Activated CD4-positive, alpha-beta T cell treated with anti-CD3 and anti-CD28 coated beads for 48 hours (primary cell): Measurements from ENCODE around the gene TCF25.
A peak's percentile ranks its signal among the peaks of the same experiment; 100 is the strongest.

ENCODE experiments used
- DNase-seq: peaks from one replicate; pipeline ENCODE4 v3.0.0-alpha.2; 2020

Gene TCF25

GRCh38 chr16:89881368-89881730 lies 8.0 kb downstream of the TCF25 start:
- no peak for DNase-seq

GRCh38 chr16:89883346-89884040 lies 10.1 kb downstream of the TCF25 start:
- no peak for DNase-seq

- no peak for DNase-seq
Measured at GRCh38 chr16:89884041-89884421, 10.6 kb downstream of the TCF25 start.

- no peak for DNase-seq
Measured at GRCh38 chr16:89887243-89887642, 13.9 kb downstream of the TCF25 start.

GRCh38 chr16:89890200-89890599 lies 16.8 kb downstream of the TCF25 start:
- peak; percentile 68 for DNase-seq

- no peak for DNase-seq
Measured at GRCh38 chr16:89890886-89891657, 17.7 kb downstream of the TCF25 start.

- DNase-seq = no peak
Measured at GRCh38 chr16:89892055-89892630, 18.8 kb downstream of the TCF25 start.

GRCh38 chr16:89892635-89893034 lies 19.2 kb downstream of the TCF25 start:
- no peak for DNase-seq

- DNase-seq = no peak
Measured at GRCh38 chr16:89893642-89894548, 20.5 kb downstream of the TCF25 start.

- DNase-seq = no peak
Measured at GRCh38 chr16:89895482-89896250, 22.3 kb downstream of the TCF25 start.

- DNase-seq = no peak
Measured at GRCh38 chr16:89897204-89897603, 23.8 kb downstream of the TCF25 start.

- DNase-seq = no peak
Measured at GRCh38 chr16:89898201-89898967, 25.0 kb downstream of the TCF25 start.

- no peak for DNase-seq
Measured at GRCh38 chr16:89899879-89900481, 26.6 kb downstream of the TCF25 start.

GRCh38 chr16:89900885-89901284 lies 27.5 kb downstream of the TCF25 start:
- no peak for DNase-seq

- no peak for DNase-seq
Measured at GRCh38 chr16:89902980-89903379, 29.6 kb downstream of the TCF25 start.

GRCh38 chr16:89903908-89904515 lies 30.6 kb downstream of the TCF25 start:
- no peak for DNase-seq

GRCh38 chr16:89904606-89905510 lies 31.5 kb downstream of the TCF25 start:
- DNase-seq = no peak

- DNase-seq = no peak
Measured at GRCh38 chr16:89905511-89906139, 32.2 kb downstream of the TCF25 start.
